HG03457 (cell line): ENCODE measurements around the gene JPH2.
"Not testable (repeated sequence)": the region's sequence is repeated elsewhere in the genome, so short reads cannot be mapped to it uniquely, and the experiment has no call there.

Source experiments
- ATAC-seq: cut with Tn5 transposase; IDR thresholded peaks from one replicate; pipeline ENCODE4 v1.9.1; 2021; ENCODE audit warnings: moderate number of reproducible peaks; ENCODE audit not compliant: unreplicated experiment

Gene JPH2

GRCh38 chr20:44159711-44160110 is 27.3 kb downstream of the JPH2 start:
- no peak for ATAC-seq

- no peak for ATAC-seq
Observed at GRCh38 chr20:44159125-44159524, 27.9 kb downstream of the JPH2 start.

- ATAC-seq = no peak
Observed at GRCh38 chr20:44157061-44157460, 29.9 kb downstream of the JPH2 start.

- no peak for ATAC-seq
Observed at GRCh38 chr20:44154521-44155001, 32.4 kb downstream of the JPH2 start.

GRCh38 chr20:44153636-44154043 is 33.3 kb downstream of the JPH2 start:
- ATAC-seq = no peak

- no peak for ATAC-seq
Observed at GRCh38 chr20:44151621-44152416, 35.2 kb downstream of the JPH2 start.

- no peak for ATAC-seq
Observed at GRCh38 chr20:44146272-44146671, 40.7 kb downstream of the JPH2 start.

- ATAC-seq = no peak
Observed at GRCh38 chr20:44145131-44145775, 41.7 kb downstream of the JPH2 start.

GRCh38 chr20:44143936-44144335 is 43.1 kb downstream of the JPH2 start:
- no peak for ATAC-seq

GRCh38 chr20:44142413-44142812 is 44.6 kb downstream of the JPH2 start:
- no peak for ATAC-seq

- ATAC-seq = no peak
Observed at GRCh38 chr20:44141873-44142272, 45.1 kb downstream of the JPH2 start.

- no peak for ATAC-seq
Observed at GRCh38 chr20:44138867-44139266, 48.1 kb downstream of the JPH2 start.

- no peak for ATAC-seq
Observed at GRCh38 chr20:44137266-44137801, 49.7 kb downstream of the JPH2 start.

- no peak for ATAC-seq
Observed at GRCh38 chr20:44136579-44137265, 50.3 kb downstream of the JPH2 start.

- ATAC-seq = no peak
Observed at GRCh38 chr20:44135417-44136204, 51.4 kb downstream of the JPH2 start.

GRCh38 chr20:44135012-44135412 is 52.0 kb downstream of the JPH2 start:
- no peak for ATAC-seq

GRCh38 chr20:44133424-44133823 is 53.6 kb downstream of the JPH2 start:
- no peak for ATAC-seq

- ATAC-seq = no peak
Observed at GRCh38 chr20:44131704-44132103, 55.3 kb downstream of the JPH2 start.

GRCh38 chr20:44129911-44130718 is 56.9 kb downstream of the JPH2 start:
- no peak for ATAC-seq

- ATAC-seq = not testable (repeated sequence)
Observed at GRCh38 chr20:44129300-44129699, 57.7 kb downstream of the JPH2 start.
